Measurements from ENCODE around the gene EPHB3. TPM values are rescaled to one million over a fixed set of nuclear protein-coding genes. Genes with fewer than 3 reads are reported as not detected.

Gene EPHB3
- polyA plus RNA-seq, 1 of the 3 experiments (the other 2 are of a cell fraction): 4.2 TPM

GRCh38 chr3:184513276-184514170 lies 48.1 kb upstream of the EPHB3 start (continued):
- TF ChIP-seq RFX5 (IDR thresholded peaks at IDR 0.05; ENCODE audit: low read length) (no peak), MEF2A (IDR thresholded peaks at IDR 0.05; ENCODE audit: borderline replicate concordance, low read depth) (no peak), IRF3 (IDR thresholded peaks at IDR 0.05; ENCODE audit: low read depth, low read length) (no peak)

- POLR2A ChIA-PET: interaction anchor here (1.2 to 1.3 kb wide), 2 partner anchors 11 to 143 kb away, joined by 4 to 7 read pairs; no protein-coding TSS in a partner anchor
- peaks cover 0 to 7% of the 10 kb centered on the region in 2 experiments; a peak in 1 of 4 replicates for H3K4me1 ChIP-seq (ENCODE audit: control insufficient read depth in 1 of 2, insufficient read depth in 2 of 2, low read depth in 1 of 2, low read length in 1 of 2)
These were observed 47.5 kb upstream of the EPHB3 start for GRCh38 chr3:184514171-184514490.

GRCh38 chr3:184523825-184524615 lies 37.6 kb upstream of the EPHB3 start:
- no peaks in the 10 kb centered on the region for H3K79me2 ChIP-seq (ENCODE audit: insufficient read depth)
- DNase-seq: no peak
- no peaks in the 10 kb centered on the region for H3F3A ChIP-seq (replicated peaks; ENCODE audit: insufficient read depth)
- H3K36me3 ChIP-seq (replicated peaks in 1 of 2; ENCODE audit: control insufficient read depth in 1 of 2, insufficient read depth in 2 of 2, low read length in 1 of 2): no peaks in the 10 kb centered on the region
- H2AFZ ChIP-seq (ENCODE audit: low read depth): no peak overlapping the region
- H3K9me2 ChIP-seq: no peaks in the 10 kb centered on the region
- no peak overlapping the region for H3K4me3 ChIP-seq (ENCODE audit: low read depth in 2 of 2, low read length in 1 of 2)
- ChIA-PET CTCF (interaction anchor here (1.2 to 7.6 kb wide), 5 partner anchors 11 to 154 kb away, joined by 3 to 50 read pairs (median 14); no protein-coding TSS in a partner anchor), POLR2A (no interaction called here)
- H3K4me2 ChIP-seq: no peak overlapping the region
- no peaks in the 10 kb centered on the region for H4K20me1 ChIP-seq (ENCODE audit: insufficient read depth)
- WGBS (ENCODE audit: low lambda C conversion rate): 18% methylated on average over 7 of the region's 7 CpGs
- peaks cover 0 to 3% of the 10 kb centered on the region in 2 experiments; a peak in 1 of 4 replicates for H3K4me1 ChIP-seq (ENCODE audit: control insufficient read depth in 1 of 2, insufficient read depth in 2 of 2, low read depth in 1 of 2, low read length in 1 of 2)
- peaks cover 51% of the 10 kb centered on the region for H3K27me3 ChIP-seq (ENCODE audit: insufficient read depth)
- H3K27ac ChIP-seq (ENCODE audit: low read depth in 2 of 2, low read length in 1 of 2): no peak overlapping the region
- H3K9ac ChIP-seq: no peak overlapping the region
- no peaks in the 10 kb centered on the region for H3K9me3 ChIP-seq
- TF ChIP-seq NRF1 (IDR thresholded peaks at IDR 0.05; ENCODE audit: low read depth, low read length): no peak
- no peak for TF ChIP-seq GABPA (IDR thresholded peaks at IDR 0.05; ENCODE audit: low read depth)
- no peak for TF ChIP-seq MXI1 (IDR thresholded peaks at IDR 0.05; ENCODE audit: low read depth, low read length)
- TF ChIP-seq TEAD4 (IDR thresholded peaks at IDR 0.05; ENCODE audit: borderline replicate concordance, insufficient read depth): no peak
- no peak for TF ChIP-seq TAF1 (IDR thresholded peaks at IDR 0.05; ENCODE audit: borderline replicate concordance, low read depth, low read length)
- peak; percentile 61; the same call in 1 of the 2 replicates for TF ChIP-seq FOSL2 (IDR thresholded peaks at IDR 0.05; ENCODE audit: borderline replicate concordance, low read depth)
- no peak for TF ChIP-seq CTCF (IDR thresholded peaks at IDR 0.05)
- no peak for TF ChIP-seq PBX3 (IDR thresholded peaks at IDR 0.05)
- TF ChIP-seq YY1 (IDR thresholded peaks at IDR 0.05; ENCODE audit: low read depth): no peak
- no peak for TF ChIP-seq GATA2 (CRISPR knock-in tag; IDR thresholded peaks at IDR 0.05)
- TF ChIP-seq FOXJ3 (CRISPR knock-in tag; IDR thresholded peaks at IDR 0.05): no peak
- TF ChIP-seq FOXM1 (IDR thresholded peaks at IDR 0.05; ENCODE audit: low read depth): no peak

More at GRCh38 chr3:184514171-184514490, 47.5 kb upstream of the EPHB3 start:
- no peak overlapping the region for H3K9ac ChIP-seq
- H4K20me1 ChIP-seq (ENCODE audit: insufficient read depth): no peaks in the 10 kb centered on the region
- DNase-seq: no peak
- H3K9me2 ChIP-seq: no peaks in the 10 kb centered on the region
- no peak overlapping the region for H3K27ac ChIP-seq (ENCODE audit: low read depth in 2 of 2, low read length in 1 of 2)
- H3K27me3 ChIP-seq (ENCODE audit: insufficient read depth): peaks cover 58% of the 10 kb centered on the region
- H3K36me3 ChIP-seq (replicated peaks in 1 of 2; ENCODE audit: control insufficient read depth in 1 of 2, insufficient read depth in 2 of 2, low read length in 1 of 2): no peaks in the 10 kb centered on the region
- H2AFZ ChIP-seq (ENCODE audit: low read depth): no peak overlapping the region
- CTCF ChIA-PET: interaction anchor here (0.6 to 7.3 kb wide), 44 partner anchors 8 to 503 kb away, joined by 3 to 142 read pairs (median 5); partner anchors contain the start of genes EPHB3 and THPO
- H3F3A ChIP-seq (replicated peaks; ENCODE audit: insufficient read depth): no peaks in the 10 kb centered on the region
- TF ChIP-seq FOXJ3 (CRISPR knock-in tag; IDR thresholded peaks at IDR 0.05) (no peak), FOXM1 (IDR thresholded peaks at IDR 0.05; ENCODE audit: low read depth) (no peak), POLR2AphosphoS5 (IDR thresholded peaks at IDR 0.05; ENCODE audit: low read depth, low read length) (no peak), MAX (IDR thresholded peaks at IDR 0.05; ENCODE audit: low read depth) (no peak), MXI1 (IDR thresholded peaks at IDR 0.05; ENCODE audit: low read depth, low read length) (no peak), CHD2 (IDR thresholded peaks at IDR 0.05; ENCODE audit: low read length, partially characterized antibody) (no peak), GABPA (IDR thresholded peaks at IDR 0.05; ENCODE audit: low read depth) (no peak), SIN3A (IDR thresholded peaks at IDR 0.05; ENCODE audit: borderline replicate concordance, low read depth, low read length) (no peak), RFX5 (IDR thresholded peaks at IDR 0.05; ENCODE audit: low read length) (no peak)
- H3K9me3 ChIP-seq: no peaks in the 10 kb centered on the region
- 0 out of 4 replicates have a peak overlapping the region, but pooled peaks of 1 of the 2 experiments have one; percentile 55 for H3K4me3 ChIP-seq (ENCODE audit: low read depth in 2 of 2, low read length in 1 of 2)
- peak overlapping the region; percentile 79 for H3K4me2 ChIP-seq
- WGBS (ENCODE audit: low lambda C conversion rate): 48% methylated on average over 10 of the region's 10 CpGs
- no peaks in the 10 kb centered on the region for H3K79me2 ChIP-seq (ENCODE audit: insufficient read depth)

Measured in SK-N-SH (cell line).